Endothelial cell of umbilical vein (primary cell): ENCODE results near the gene ANKRD39. TPM values are rescaled to one million over a fixed set of nuclear protein-coding genes. Genes with fewer than 3 reads are reported as not detected.

Source experiments
- BruUV-seq: library from RNA; stranded (reverse); fragments of 400-500 nt; replicated peaks from 2 replicates; lab custom pipeline; 2021; lab: Mats Ljungman, UMichigan
- CTCF ChIA-PET: fragments of 300-600, 350-600 bp; sonication (Branson Sonifier 250); formaldehyde crosslinking; loops from one replicate; lab custom pipeline; 2021; ENCODE audit warnings: antibody characterized with exemption, inconsistent platforms; lab: Charles Lee
- POLR2A ChIA-PET: fragments of 300-600, 350-600 bp; sonication (Branson Sonifier 250); formaldehyde crosslinking; loops from one replicate; lab custom pipeline; 2021; ENCODE audit warnings: antibody characterized with exemption, inconsistent platforms; lab: Charles Lee
- DNase-seq: peaks from one replicate; pipeline ENCODE4 v3.0.0-alpha.2; 2011; ENCODE audit warnings: low read depth, low spot score
- FAIRE-seq: peaks from 2 replicates; lab custom pipeline; 2011; peaks lifted over from hg19 to GRCh38; lab: Jason Lieb, UNC
- H2AFZ ChIP-seq: 2 replicates; pipeline ENCODE4 v1.6.0; 2012; ENCODE audit warnings: low read depth, low read length, control low read depth, inconsistent platforms
- H3K27ac ChIP-seq: 2 replicates; pipeline ENCODE4 v1.5.1; 2011; ENCODE audit warnings: low read depth, mild to moderate bottlenecking, control low read depth, low read length, moderate library complexity; ENCODE audit not compliant: insufficient read depth
- H3K27me3 ChIP-seq, 2 experiments: 2 replicates each; pipeline versions ENCODE4 v1.6.0 to v1.6.1; 2011; ENCODE audit warnings: low read length in 2 of 2, mixed read lengths in 1 of 2; ENCODE audit not compliant: control insufficient read depth in 2 of 2, insufficient read depth in 2 of 2
- H3K36me3 ChIP-seq, 2 experiments: 2 replicates in 1 of 2; 3 replicates in 1 of 2; pipeline ENCODE4 v1.5.1; 2011; ENCODE audit warnings: low read length in 2 of 2, mild to moderate bottlenecking in 1 of 2, moderate library complexity in 1 of 2; ENCODE audit not compliant: control insufficient read depth in 2 of 2, insufficient read depth in 2 of 2; ENCODE audit errors: extremely low read depth in 1 of 2
- H3K4me1 ChIP-seq: 3 replicates; pipeline ENCODE4 v1.5.1; 2011; ENCODE audit warnings: mild to moderate bottlenecking, low read length; ENCODE audit not compliant: control insufficient read depth, insufficient read depth; ENCODE audit errors: extremely low read depth
- H3K4me2 ChIP-seq: 2 replicates; pipeline ENCODE4 v1.6.1; 2011; ENCODE audit warnings: low read length, control low read depth, mixed read lengths; ENCODE audit not compliant: insufficient read depth
- H3K4me3 ChIP-seq, 3 experiments: fragments of 200-600 bp in 1 of 3; sonication (generic), shearing (Covaris generic) in 1 of 3; replicated peaks in 1 of 3; 2 replicates each; pipeline ENCODE4 v1.5.1; 2011 to 2016; ENCODE audit warnings: control low read depth in 3 of 3, low read length in 3 of 3, mild to moderate bottlenecking in 2 of 3, inconsistent platforms in 1 of 3, low read depth in 1 of 3, moderate library complexity in 1 of 3; ENCODE audit not compliant: insufficient read depth in 1 of 3
- H3K79me2 ChIP-seq: 2 replicates; pipeline ENCODE4 v1.6.0; 2012; ENCODE audit warnings: low read length, inconsistent platforms; ENCODE audit not compliant: control insufficient read depth, insufficient read depth
- H3K9ac ChIP-seq: replicated peaks from 2 replicates; pipeline ENCODE3; 2011; ENCODE audit warnings: low read length, control low read depth; ENCODE audit not compliant: insufficient read depth; ENCODE audit errors: extremely low read depth
- H3K9me1 ChIP-seq: replicated peaks from 3 replicates; pipeline ENCODE4 v1.6.0; 2011; ENCODE audit warnings: mild to moderate bottlenecking, low read length; ENCODE audit not compliant: control insufficient read depth, insufficient read depth; ENCODE audit errors: extremely low read depth
- H3K9me3 ChIP-seq: replicated peaks from 2 replicates; pipeline ENCODE4 v1.5.1; 2012; ENCODE audit warnings: low read length, inconsistent platforms; ENCODE audit not compliant: control insufficient read depth, insufficient read depth
- H4K20me1 ChIP-seq: replicated peaks from 2 replicates; pipeline ENCODE3; 2011; ENCODE audit warnings: mild to moderate bottlenecking, low read length; ENCODE audit not compliant: control insufficient read depth, insufficient read depth; ENCODE audit errors: extremely low read depth
- CTCF ChIP-seq, 2 donors: IDR thresholded peaks; 1 replicate in 1 of 2; 2 replicates in 1 of 2; pipeline ENCODE4 v1.5.1; 2011; ENCODE audit warnings: low read length in 2 of 2, mild to moderate bottlenecking in 2 of 2, moderate library complexity in 2 of 2, control low read depth in 1 of 2, inconsistent platforms in 1 of 2, low read depth in 1 of 2; ENCODE audit not compliant: insufficient read depth in 1 of 2; ENCODE audit errors: extremely low read depth in 1 of 2
- EZH2 ChIP-seq: IDR thresholded peaks from 2 replicates; pipeline ENCODE4 v1.6.1; 2012; ENCODE audit warnings: borderline replicate concordance, low read depth, mild to moderate bottlenecking, moderate library complexity, low read length, inconsistent platforms; ENCODE audit not compliant: severe bottlenecking
- FOS ChIP-seq: IDR thresholded peaks from 2 replicates; pipeline ENCODE4 v1.6.1; 2011; ENCODE audit warnings: mild to moderate bottlenecking, low read length, moderate library complexity, borderline replicate concordance; ENCODE audit not compliant: insufficient read depth
- GATA2 ChIP-seq: IDR thresholded peaks from 2 replicates; pipeline ENCODE4 v1.7.0; 2011; ENCODE audit warnings: low read depth, mild to moderate bottlenecking, moderate library complexity, mixed read lengths, low read length; ENCODE audit not compliant: insufficient read length, insufficient read depth
- JUN ChIP-seq: IDR thresholded peaks from 2 replicates; pipeline ENCODE4 v1.6.1; 2011; ENCODE audit warnings: borderline replicate concordance, low read depth; ENCODE audit not compliant: insufficient read length, insufficient read depth
- MAX ChIP-seq: IDR thresholded peaks from 2 replicates; pipeline ENCODE4 v1.6.1; 2011; ENCODE audit not compliant: insufficient read depth, insufficient read length
- MYC ChIP-seq: IDR thresholded peaks from one replicate; pipeline ENCODE4 v1.6.1; 2011; ENCODE audit warnings: mild to moderate bottlenecking, low read depth, low read length
- POLR2A ChIP-seq: IDR thresholded peaks from 2 replicates; pipeline ENCODE4 v1.6.1; 2012; ENCODE audit warnings: low read depth, mild to moderate bottlenecking, control low read depth, low read length
- POLR2AphosphoS5 ChIP-seq: IDR thresholded peaks from 2 replicates; pipeline ENCODE4 v1.6.1; 2012; ENCODE audit warnings: low read depth, mild to moderate bottlenecking, control low read depth, low read length, moderate library complexity; ENCODE audit not compliant: insufficient read depth
- dilution Hi-C: fragments of 300-500 bp; cut with MboI; formaldehyde crosslinking; loops from one replicate; pipeline ENCODE4 v1.15.0; 2019; ENCODE audit warnings: low sequenced_read_pairs; ENCODE audit not compliant: extremely low pct_ligation_motif_present
- intact Hi-C: fragments of 100-400 bp; cut with micrococcal nuclease; formaldehyde crosslinking; loops from one replicate; pipeline ENCODE4 v1.10.0; 2022
- polyA plus RNA-seq, 4 experiments: library from polyadenylated mRNA; depleted of rRNA in 3 of 4; stranded (reverse) in 3 of 4; unstranded in 1 of 4; fragments of >200 nt; gene quantifications; 2 replicates each; pipeline versions ENCODE4 v1.2.1 to v1.2.3, GENCODE V29; 2011 to 2012; ENCODE audit warnings: missing spikeins in 1 of 4
- total RNA-seq: library from RNA; stranded (reverse); gene quantifications from 2 replicates; pipeline ENCODE4 v1.2.3, GENCODE V29; 2021

ANKRD39 gene
- total and polyA plus RNA-seq, 2 donors (not counting 3 experiments of a cell fraction or from before 2014, with no cell fraction given): 14.7 to 17.9 TPM

GRCh38 chr2:96874198-96874831 lies 16.5 kb upstream of the ANKRD39 start:
- no peak for FAIRE-seq
- ChIA-PET CTCF (interaction anchor here (1.2 to 2.1 kb wide), 4 partner anchors 8 to 16 kb away, joined by 3 to 12 read pairs (median 3); partner anchors contain the start of gene ANKRD39), POLR2A (interaction anchor here (0.5 kb wide), 1 partner anchor 253 kb away, joined by 3 read pairs; no protein-coding TSS in a partner anchor)
- TF ChIP-seq GATA2 (no peak), POLR2A (no peak), MYC (no peak), JUN (no peak), CTCF (IDR thresholded peaks at IDR 0.05; ENCODE audit: extremely low read depth in 1 of 2, insufficient read depth in 1 of 2, low read depth in 1 of 2, low read length in 2 of 2) (no peak), FOS (no peak), EZH2 (no peak), POLR2AphosphoS5 (no peak), MAX (no peak)
- intact Hi-C loops (no loop called here), dilution Hi-C loops (no loop called here)
- Histone ChIP-seq H3K36me3 (no peaks in the 10 kb centered on the region), H2AFZ (no peak overlapping the region), H3K79me2 (no peaks in the 10 kb centered on the region), H3K4me2 (no peak overlapping the region), H3K4me3 (no peak overlapping the region), H3K4me1 (peaks cover 4% of the 10 kb centered on the region), H4K20me1 (no peaks in the 10 kb centered on the region), H3K9me1 (no peaks in the 10 kb centered on the region), H3K9ac (no peak overlapping the region), H3K27me3 (peaks cover 12 to 16% of the 10 kb centered on the region in 2 experiments), H3K9me3 (no peaks in the 10 kb centered on the region), H3K27ac (no peak overlapping the region)
- no TSS peak for BruUV-seq
- DNase-seq: no peak
